DMS153 (cell line): Measurements from ENCODE around the gene OR56B1.

Experiments
- DNase-seq: peaks from one replicate; lab custom pipeline; 2025; lab: John Stamatoyannopoulos, UW

OR56B1 gene

GRCh38 chr11:5737091-5737490 is 843 bp downstream of the OR56B1 start:
- no peak for DNase-seq

GRCh38 chr11:5737670-5738392 is 1.6 kb downstream of the OR56B1 start:
- no peak for DNase-seq

GRCh38 chr11:5738431-5738830 is 2.2 kb downstream of the OR56B1 start:
- DNase-seq, result no peak

- no peak for DNase-seq
Observed at GRCh38 chr11:5746614-5747013, 10.4 kb downstream of the OR56B1 start.

- DNase-seq, result no peak
Observed at GRCh38 chr11:5749836-5750235, 13.6 kb downstream of the OR56B1 start.

- no peak for DNase-seq
Observed at GRCh38 chr11:5753943-5754342, 17.7 kb downstream of the OR56B1 start, which contains the start of gene OR52N4. Gene OR52N4, plus strand, starts transcription at chr11:5754243. Its CDS starts 498 bp downstream, at chr11:5754741.

- no peak for DNase-seq
Observed at GRCh38 chr11:5767056-5767455, 30.8 kb downstream of the OR56B1 start.

- DNase-seq, result no peak
Observed at GRCh38 chr11:5783255-5783654, 47.0 kb downstream of the OR56B1 start, which contains the start of gene OR52N5. Gene OR52N5, minus strand, starts transcription at chr11:5783355. Its CDS starts 4,721 bp downstream, at chr11:5778634.
